Left kidney (tissue), 2 donors: ENCODE data around the gene PSMG2. TPM values are rescaled to one million over a fixed set of nuclear protein-coding genes. Genes with fewer than 3 reads are reported as not detected.
"Not testable (repeated sequence)": the region's sequence is repeated elsewhere in the genome, so short reads cannot be mapped to it uniquely, and the experiment has no call there.

Source experiments
- DNase-seq: peaks from one replicate; pipeline ENCODE4 v3.0.0-alpha.2; 2013
- polyA plus RNA-seq: library from polyadenylated mRNA; unstranded; fragments of 120-200 nt; gene quantifications from one replicate; pipeline ENCODE4 v1.2.1, GENCODE V29; 2013; ENCODE audit not compliant: insufficient read length

Gene PSMG2
- polyA plus RNA-seq, 1 donor: 80.5 TPM

DNA sequence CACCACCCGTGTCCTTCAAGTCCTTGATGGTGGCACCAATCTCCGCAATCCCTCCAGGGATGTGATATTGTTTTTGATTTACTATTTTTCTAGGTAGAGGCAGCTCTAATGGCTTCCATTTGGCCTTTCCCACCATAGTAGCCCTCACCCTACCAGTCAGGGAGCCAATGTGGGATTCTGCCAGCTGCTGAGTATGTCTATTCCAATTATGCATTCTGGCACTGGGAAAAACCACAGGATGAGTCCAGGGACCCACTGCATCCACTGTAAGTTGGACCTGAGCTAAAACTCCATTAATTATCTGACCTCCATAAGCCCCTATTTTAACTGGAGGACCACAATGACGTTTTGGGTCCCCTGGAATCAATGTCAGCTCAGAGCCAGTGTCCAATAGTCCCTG is 55.7 kb downstream of the PSMG2 start:
- not testable (repeated sequence) for DNase-seq

GRCh38 chr18:12765126-12765525 is 62.3 kb downstream of the PSMG2 start:
- DNase-seq: no peak

GRCh38 chr18:12765586-12765985 is 62.7 kb downstream of the PSMG2 start:
- no peak for DNase-seq

- DNase-seq: no peak
These were observed 64.2 kb downstream of the PSMG2 start for GRCh38 chr18:12766986-12767433.

- DNase-seq: no peak
These were observed 64.8 kb downstream of the PSMG2 start for GRCh38 chr18:12767580-12768155.

- DNase-seq: no peak
These were observed 65.8 kb downstream of the PSMG2 start for GRCh38 chr18:12768625-12769024.

- no peak for DNase-seq
These were observed 66.3 kb downstream of the PSMG2 start for GRCh38 chr18:12769136-12769535.

DNA sequence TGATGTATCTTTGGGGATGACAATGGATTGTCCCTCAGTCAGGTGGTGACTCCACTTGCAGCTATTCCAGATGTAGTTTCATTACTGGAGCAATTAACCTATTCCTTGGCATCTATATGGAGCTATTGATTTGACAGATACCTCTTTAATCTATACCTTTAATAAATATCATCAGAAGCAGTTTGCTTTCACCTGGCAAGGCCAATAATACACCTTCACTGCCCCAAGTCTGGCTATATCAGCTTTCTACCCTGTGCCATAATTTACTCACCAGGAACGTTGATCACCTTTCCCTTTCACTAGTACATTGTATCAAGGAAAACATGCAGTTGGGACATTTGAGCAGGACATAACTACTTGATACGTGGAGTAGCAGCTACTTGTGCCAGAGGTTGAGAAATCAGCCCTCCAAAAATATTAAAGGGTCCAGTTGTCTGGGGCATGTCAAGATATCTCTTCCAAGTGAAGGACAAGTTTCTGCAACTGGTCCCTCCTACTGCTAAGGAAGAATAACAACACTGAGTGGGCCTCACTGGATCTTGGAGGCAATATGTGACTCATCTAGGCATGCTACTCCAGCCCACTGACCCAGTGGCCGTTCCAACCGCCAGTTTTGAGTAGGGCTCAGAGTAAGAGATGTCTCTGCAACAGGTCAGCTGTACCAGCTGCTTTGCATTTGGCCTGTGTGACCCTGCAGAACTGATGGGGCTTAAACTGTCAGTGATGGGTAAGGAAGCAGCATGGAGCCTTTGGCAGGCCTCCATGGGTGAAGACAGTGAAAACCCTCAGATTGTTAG is 67.0 kb downstream of the PSMG2 start:
- DNase-seq: no peak

GRCh38 chr18:12770469-12771219 is 67.8 kb downstream of the PSMG2 start:
- DNase-seq: no peak

DNA sequence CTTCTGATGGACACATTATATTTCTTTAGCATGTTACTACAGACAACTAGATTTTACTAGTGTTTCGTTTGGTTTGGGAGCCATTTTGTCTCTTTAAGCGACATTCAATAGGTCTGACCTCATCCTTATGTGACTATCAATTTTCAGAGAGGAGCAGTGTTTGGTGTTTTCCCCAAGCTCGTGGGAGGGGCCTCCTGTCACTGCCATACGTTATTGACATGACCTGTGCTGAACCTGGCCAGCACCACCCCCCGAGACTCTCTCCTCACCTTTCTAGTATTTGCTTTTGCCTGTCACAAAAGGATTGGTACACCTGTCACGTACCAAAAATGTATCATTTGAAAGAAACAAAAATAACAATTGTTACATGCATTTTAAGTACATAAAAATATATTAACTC is 69.3 kb downstream of the PSMG2 start:
- no peak for DNase-seq

DNA sequence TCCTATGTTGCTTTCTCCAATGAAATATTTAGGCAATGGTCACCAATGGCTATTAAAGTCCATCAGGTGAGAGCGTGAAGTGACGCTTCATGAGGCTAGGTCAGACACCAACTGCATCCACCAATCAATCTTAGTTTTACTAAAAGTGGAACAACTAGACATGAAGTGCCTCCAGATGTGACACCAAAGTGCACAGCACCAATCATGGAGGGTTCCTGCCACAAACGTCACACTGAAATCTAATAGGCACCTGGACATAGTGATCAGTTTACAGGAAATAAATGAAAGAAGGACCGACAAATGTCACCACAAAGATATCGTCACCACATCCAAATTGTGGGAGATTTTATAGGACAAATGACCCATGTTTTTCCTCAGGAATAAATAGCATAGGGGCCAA is 70.5 kb downstream of the PSMG2 start:
- DNase-seq: no peak

DNA sequence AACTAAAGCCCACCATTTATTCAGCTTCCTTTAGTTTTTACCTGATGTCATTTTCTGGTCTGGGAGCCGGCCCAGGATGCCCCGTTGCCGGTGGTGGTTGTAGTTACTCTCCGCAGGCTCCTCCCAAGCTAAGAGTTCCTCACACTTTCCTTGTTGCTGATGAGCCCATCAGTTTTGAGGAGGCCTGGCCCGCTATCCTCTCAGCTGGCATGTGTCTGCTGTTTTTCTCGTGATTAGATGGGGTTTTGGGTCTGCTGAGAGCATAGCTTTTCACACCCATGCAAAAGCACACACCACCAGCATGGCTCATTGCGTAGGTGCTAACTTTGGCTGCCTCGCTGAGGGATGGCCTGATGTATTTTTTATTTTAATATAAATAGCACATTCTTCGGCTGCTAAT is 72.1 kb downstream of the PSMG2 start:
- no peak for DNase-seq

Other genes with a start within 250 kb of the PSMG2 start
- 37.6 TPM for gene SPIRE1, start 44.9 kb upstream of the PSMG2 start, polyA plus RNA-seq
- 16.6 TPM for gene CEP76, start 319 bp upstream of the PSMG2 start, polyA plus RNA-seq
- gene PTPN2, start 181.2 kb downstream of the PSMG2 start, polyA plus RNA-seq: 75.3 TPM
- 46.4 TPM for gene SEH1L, start 245.0 kb downstream of the PSMG2 start, polyA plus RNA-seq